Stimulated activated CD4-positive, alpha-beta T cell treated with anti-CD3 and anti-CD28 coated beads, Interleukin-15, amount 100 ng/mL, for 24 hours (primary cell): ENCODE data around the gene VPS26B.
"Not testable (repeated sequence)": the region's sequence is repeated elsewhere in the genome, so short reads cannot be mapped to it uniquely, and the experiment has no call there.

Experiments used
- DNase-seq: peaks from one replicate; pipeline ENCODE4 v3.0.0-alpha.2; 2020

The VPS26B gene

GRCh38 chr11:134260983-134261382 is 36.5 kb downstream of the VPS26B start:
- DNase-seq = no peak

- peak; percentile 38 for DNase-seq
These were observed 37.4 kb downstream of the VPS26B start for GRCh38 chr11:134261626-134262488.

GRCh38 chr11:134264966-134265764 is 40.7 kb downstream of the VPS26B start:
- DNase-seq = no peak

GRCh38 chr11:134266440-134266839 is 42.0 kb downstream of the VPS26B start:
- no peak for DNase-seq

- no peak for DNase-seq
These were observed 42.4 kb downstream of the VPS26B start for GRCh38 chr11:134266841-134267251.

GRCh38 chr11:134267461-134267860 is 43.0 kb downstream of the VPS26B start:
- DNase-seq = no peak

- DNase-seq = no peak
These were observed 43.5 kb downstream of the VPS26B start for GRCh38 chr11:134267966-134268365.

- peak; percentile 7 for DNase-seq
These were observed 45.8 kb downstream of the VPS26B start for GRCh38 chr11:134270250-134270714.

- DNase-seq = no peak
These were observed 47.5 kb downstream of the VPS26B start for GRCh38 chr11:134271978-134272377.

- DNase-seq = no peak
These were observed 48.2 kb downstream of the VPS26B start for GRCh38 chr11:134272381-134273316.

GRCh38 chr11:134273317-134273712 is 48.8 kb downstream of the VPS26B start:
- DNase-seq = no peak

GRCh38 chr11:134275188-134275533 is 50.7 kb downstream of the VPS26B start:
- DNase-seq = no peak

- peak; percentile 87 for DNase-seq
These were observed 51.3 kb downstream of the VPS26B start, which contains the start of gene GLB1L3 for GRCh38 chr11:134275534-134276395. Gene GLB1L3, plus strand, starts transcription at chr11:134276379. Its CDS starts 362 bp downstream, at chr11:134276741.

GRCh38 chr11:134276396-134277182 is 52.1 kb downstream of the VPS26B start:
- DNase-seq = peak; percentile 50

GRCh38 chr11:134277183-134278001 is 52.9 kb downstream of the VPS26B start:
- DNase-seq = no peak

GRCh38 chr11:134278356-134278755 is 53.9 kb downstream of the VPS26B start:
- no peak for DNase-seq

GRCh38 chr11:134281635-134282034 is 57.2 kb downstream of the VPS26B start:
- DNase-seq = not testable (repeated sequence)

- no peak for DNase-seq
These were observed 57.9 kb downstream of the VPS26B start for GRCh38 chr11:134282121-134283045.
